Omental fat pad (tissue), 4 donors: ENCODE results near the gene SLC26A9. TPM values are rescaled to one million over a fixed set of nuclear protein-coding genes. Genes with fewer than 3 reads are reported as not detected.

Experiments used
- ATAC-seq: fragments of 150-250 bp; one replicate; pipeline ENCODE4 v1.9.1; 2016; ENCODE audit warnings: mild to moderate bottlenecking, moderate library complexity; ENCODE audit not compliant: low FRiP score
- DNase-seq: peaks from one replicate; pipeline ENCODE4 v3.0.0-alpha.2; 2019; ENCODE audit warnings: low spot score
- CTCF ChIP-seq, 3 donors: fragments of 450-650 bp; IDR thresholded peaks; one replicate each; pipeline ENCODE4 v1.5.1; 2016 to 2017; ENCODE audit warnings: antibody characterized with exemption in 3 of 3, mild to moderate bottlenecking in 3 of 3, moderate library complexity in 2 of 3
- total RNA-seq, 4 donors: library from RNA; depleted of rRNA; stranded (reverse); fragments of >200 nt; gene quantifications; one replicate each; pipeline ENCODE4 v1.1.0, GENCODE V29; 2016

Gene SLC26A9
- total RNA-seq, 4 donors from 2014 or later, result 0.24 to 0.37 TPM; not detected in 2

- ATAC-seq (no peak), DNase-seq (no peak)
- TF ChIP-seq CTCF (IDR thresholded peaks at IDR 0.05), result no peak
Observed at GRCh38 chr1:205922806-205923205, 20.4 kb downstream of the SLC26A9 start.

GRCh38 chr1:205922314-205922713, 20.9 kb downstream of the SLC26A9 start:
- no peak for DNase-seq
- TF ChIP-seq CTCF (IDR thresholded peaks at IDR 0.05), result no peak
- no peak for ATAC-seq

GRCh38 chr1:205921570-205921909, 21.7 kb downstream of the SLC26A9 start:
- no peak for ATAC-seq
- no peak for TF ChIP-seq CTCF (IDR thresholded peaks at IDR 0.05)
- DNase-seq, result no peak

- DNase-seq (no peak), ATAC-seq (no peak)
- TF ChIP-seq CTCF (IDR thresholded peaks at IDR 0.05), result no peak
Observed at GRCh38 chr1:205920861-205921569, 22.2 kb downstream of the SLC26A9 start.

GRCh38 chr1:205920159-205920558, 23.1 kb downstream of the SLC26A9 start:
- TF ChIP-seq CTCF (IDR thresholded peaks at IDR 0.05), result no peak
- ATAC-seq, result no peak
- DNase-seq, result no peak

- DNase-seq (peak; percentile 78), ATAC-seq (peak; percentile 79)
- TF ChIP-seq CTCF (IDR thresholded peaks at IDR 0.05), result peak in 1 of 3 donors; percentile 76
Observed at GRCh38 chr1:205918955-205919746, 24.1 kb downstream of the SLC26A9 start.
